IPS-NIHi7 (cell line): ENCODE measurements around the gene FAM193B.
"Not testable (repeated sequence)": the region's sequence is repeated elsewhere in the genome, so short reads cannot be mapped to it uniquely, and the experiment has no call there.

Source experiments
- DNase-seq: peaks from one replicate; pipeline ENCODE4 v3.0.0; 2012; ENCODE audit warnings: mixed read lengths; ENCODE audit errors: extremely low spot score

Gene FAM193B

DNA sequence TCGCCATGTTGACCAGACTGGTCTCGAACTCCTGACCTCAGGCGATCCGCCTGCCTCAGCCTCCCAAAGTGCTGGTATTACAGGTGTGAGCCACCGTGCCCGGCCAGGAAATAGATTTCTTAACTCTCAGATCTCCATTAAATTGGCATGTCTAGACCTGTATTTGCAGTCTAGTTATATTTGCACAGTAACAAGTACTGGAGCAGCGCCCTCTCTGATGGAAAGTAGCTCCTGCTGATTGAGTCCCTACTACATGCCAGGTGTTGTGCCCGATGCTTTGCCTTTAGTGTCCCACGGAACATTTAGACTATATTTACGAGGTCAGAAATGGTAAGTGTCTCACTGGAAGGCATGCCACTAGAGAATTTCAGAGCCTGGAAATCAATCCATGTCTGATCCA is 21.8 kb upstream of the FAM193B start:
- DNase-seq: no peak

DNA sequence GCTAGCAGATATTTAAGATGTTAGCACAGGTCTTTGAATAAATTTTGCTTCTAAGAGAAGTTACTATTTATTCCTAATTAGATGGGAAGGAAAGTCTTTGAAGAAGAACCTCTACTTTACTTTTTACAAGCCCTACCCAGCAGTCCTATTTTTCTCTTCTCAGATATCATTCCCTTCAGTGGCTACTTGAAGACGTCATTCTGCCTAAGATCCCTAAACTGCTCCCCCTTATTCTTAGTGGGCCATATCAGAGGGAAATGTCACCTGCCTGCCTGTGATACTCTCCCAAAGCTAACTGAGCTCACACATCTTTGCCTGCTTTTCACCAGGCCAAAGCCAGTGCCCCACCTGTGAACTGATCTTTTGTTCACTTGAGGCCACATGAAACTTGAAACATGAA is 21.1 kb upstream of the FAM193B start:
- no peak for DNase-seq

DNA sequence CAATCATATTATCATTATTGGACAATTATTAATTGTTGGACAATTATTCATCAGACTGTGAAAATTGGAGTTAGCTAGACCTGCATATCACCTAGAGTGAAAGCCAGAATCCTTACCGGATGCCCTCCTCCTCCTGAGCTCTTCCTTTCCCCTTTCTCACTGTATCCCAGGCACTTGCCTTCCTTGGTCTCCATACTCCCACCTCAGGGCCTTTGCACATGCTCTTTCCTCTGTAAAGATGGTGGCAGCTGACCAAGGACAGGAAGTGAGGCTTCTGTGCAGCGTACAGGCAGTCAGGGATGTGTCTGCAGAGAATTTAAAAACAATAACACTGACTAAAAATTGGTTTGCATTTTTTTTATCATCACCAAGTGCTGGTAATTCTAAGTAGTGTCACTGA is 15.5 kb upstream of the FAM193B start:
- DNase-seq: no peak

- DNase-seq: no peak
Measured at GRCh38 chr5:177568326-177568725, 14.0 kb upstream of the FAM193B start.

GRCh38 chr5:177565046-177565445 is 10.7 kb upstream of the FAM193B start:
- DNase-seq: no peak

GRCh38 chr5:177559446-177559941 is 5.1 kb upstream of the FAM193B start:
- DNase-seq: not testable (repeated sequence)

DNA sequence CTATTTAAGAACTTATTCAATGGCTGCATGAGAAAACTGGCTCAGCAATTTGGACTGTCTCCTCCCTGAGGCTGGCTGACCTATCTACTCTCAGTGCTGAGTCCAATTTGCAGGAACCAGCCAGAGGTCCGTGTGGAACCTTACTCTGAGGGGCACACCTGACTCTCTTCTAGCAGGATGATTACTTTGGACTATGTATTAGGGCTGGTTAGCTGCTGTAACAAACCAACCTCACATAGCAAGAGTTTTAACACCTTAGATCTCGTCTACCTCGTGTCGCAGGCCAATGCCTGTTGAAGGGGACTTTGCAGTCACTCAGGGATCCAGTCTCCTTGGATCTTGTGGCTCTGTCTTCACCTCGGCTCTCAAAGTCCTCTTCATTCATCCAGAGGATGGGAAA is 3.4 kb upstream of the FAM193B start:
- DNase-seq: no peak

DNA sequence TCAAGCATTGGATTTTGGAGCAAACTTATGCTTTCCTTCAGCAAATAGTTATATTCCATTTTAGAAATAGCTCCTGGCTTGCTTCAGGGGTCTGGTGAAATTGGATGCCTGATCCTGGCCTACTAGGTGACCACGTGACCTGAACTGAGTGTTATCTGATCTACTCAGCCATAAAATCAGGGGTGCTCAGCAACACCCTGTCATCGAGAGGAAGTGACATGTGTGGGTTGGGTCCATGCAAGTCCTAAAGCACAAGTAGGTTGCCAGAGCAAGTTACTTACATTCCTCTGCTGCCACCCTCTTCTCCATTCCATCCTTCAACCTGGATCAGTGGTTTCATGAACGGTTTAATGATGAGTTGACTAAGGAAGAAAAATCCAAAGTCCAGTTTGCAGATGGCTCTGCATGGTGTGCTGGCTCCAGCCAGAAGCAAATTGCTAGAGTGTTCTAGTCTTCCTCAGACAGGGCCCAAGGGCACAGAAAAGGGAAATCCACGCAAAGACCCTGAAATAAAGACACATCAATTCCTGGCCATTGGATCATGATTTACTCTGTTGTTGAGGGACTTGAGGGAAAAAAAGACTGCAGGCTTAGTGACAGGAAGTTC is 2.8 kb upstream of the FAM193B start:
- DNase-seq: no peak

- DNase-seq: no peak
Measured at GRCh38 chr5:177555665-177556064, 1.3 kb upstream of the FAM193B start.

DNA sequence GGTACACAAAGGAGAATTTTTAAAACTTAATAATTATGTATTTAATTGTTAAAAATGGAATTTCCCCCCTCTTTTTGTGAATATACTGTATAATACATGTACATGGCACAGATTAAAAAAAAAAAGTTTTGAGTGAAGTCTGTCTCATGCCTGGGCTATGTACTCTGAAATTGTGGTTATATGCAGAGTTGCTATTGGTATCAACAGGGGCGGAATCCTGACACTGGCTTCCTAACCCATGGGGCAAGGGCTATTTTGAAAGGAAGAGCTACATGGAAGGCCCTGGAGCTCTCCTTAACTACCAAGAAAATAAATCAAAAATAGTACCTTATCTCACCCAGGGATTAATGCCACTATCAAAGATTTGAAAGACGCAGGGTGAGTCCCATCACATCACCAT is 865 bp upstream of the FAM193B start:
- no peak for DNase-seq

DNA sequence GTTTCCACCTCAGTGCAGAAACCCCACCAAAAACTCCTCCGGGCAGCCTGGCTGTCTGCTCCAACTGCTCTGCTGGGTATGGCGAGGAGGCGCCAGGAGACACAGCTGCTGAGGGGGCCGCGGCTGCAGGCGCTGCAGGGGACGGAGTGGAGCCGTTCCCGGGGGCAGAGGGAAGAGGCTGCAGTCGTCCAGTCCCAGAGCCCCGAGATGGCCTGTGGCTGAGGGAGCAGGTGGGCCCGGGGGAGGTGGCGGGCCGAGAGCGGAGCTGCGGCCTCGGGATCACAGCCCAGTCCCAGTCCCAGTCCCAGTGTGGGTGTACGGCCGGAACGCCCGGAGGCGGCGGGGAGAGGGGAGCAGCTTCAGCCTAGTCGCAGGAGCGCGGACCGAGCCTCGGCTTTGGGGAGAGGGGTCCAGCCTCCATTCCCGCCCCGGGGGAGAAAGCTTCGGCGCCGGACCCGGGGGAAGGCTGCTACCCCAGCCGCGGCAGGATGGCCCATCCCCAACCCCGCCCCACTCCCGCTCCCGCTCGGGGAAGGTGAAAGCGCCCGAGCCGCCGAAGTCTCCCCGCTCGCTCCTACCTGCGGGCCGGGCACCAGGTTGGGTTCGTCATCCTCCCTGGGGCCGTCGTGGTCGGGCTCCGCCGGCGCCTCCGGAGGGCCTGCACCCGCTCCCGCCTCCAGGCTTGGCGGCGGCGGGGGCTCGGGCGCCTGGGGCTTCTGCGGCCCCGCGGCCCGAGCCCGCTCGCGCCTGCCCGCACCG is 513 bp downstream of the FAM193B start:
- DNase-seq: peak; percentile 60

DNA sequence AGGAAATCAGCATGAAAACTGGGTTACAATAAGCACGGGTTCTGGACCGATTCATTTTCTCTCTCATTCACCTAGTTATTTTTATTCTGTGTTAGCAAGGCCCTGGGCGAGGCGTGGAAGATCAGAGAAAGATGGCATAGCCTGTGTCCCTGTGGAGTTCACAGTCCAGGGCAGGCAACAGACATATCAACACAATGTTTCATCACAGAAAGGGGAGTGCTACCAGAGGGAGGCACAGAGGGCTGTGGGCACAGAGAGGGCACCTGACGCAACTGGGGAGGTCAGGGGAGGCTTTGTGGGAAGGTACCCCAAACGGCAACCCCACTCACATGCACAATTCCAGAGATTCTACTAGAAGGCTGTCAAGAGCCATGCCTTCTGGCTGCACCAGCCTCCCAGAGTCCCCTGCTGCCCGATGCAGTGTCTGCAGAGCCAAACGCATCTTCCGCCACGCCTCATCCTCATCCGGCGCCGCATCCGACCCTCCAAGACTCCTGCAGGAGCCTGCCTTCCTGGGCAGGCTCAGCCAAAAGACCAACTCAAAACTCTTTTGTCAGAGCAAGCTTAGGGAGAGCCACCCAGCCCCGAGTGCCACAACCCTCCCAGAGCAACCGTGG is 1.4 kb downstream of the FAM193B start:
- peak; percentile 18 for DNase-seq

DNA sequence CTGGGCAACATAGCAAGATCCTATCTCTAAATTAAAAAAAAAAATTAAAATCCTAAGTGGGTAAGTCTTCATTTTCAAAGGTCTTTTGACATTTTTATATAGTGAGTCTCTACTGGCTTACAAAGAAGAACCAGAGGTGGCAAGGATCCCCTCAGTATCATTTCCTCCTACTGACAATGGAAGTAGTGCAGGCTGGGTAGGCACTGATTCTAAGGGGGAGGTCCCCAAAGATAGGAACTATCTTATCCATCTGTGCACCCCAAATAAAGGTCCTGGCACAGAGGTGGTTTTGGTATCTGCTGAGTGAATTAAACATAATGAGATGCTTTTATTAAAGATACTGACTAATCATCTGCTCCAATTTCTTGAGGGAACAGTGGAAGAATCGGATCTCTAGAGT is 4.2 kb downstream of the FAM193B start:
- no peak for DNase-seq

- no peak for DNase-seq
Measured at GRCh38 chr5:177548495-177548894, 5.9 kb downstream of the FAM193B start.

DNA sequence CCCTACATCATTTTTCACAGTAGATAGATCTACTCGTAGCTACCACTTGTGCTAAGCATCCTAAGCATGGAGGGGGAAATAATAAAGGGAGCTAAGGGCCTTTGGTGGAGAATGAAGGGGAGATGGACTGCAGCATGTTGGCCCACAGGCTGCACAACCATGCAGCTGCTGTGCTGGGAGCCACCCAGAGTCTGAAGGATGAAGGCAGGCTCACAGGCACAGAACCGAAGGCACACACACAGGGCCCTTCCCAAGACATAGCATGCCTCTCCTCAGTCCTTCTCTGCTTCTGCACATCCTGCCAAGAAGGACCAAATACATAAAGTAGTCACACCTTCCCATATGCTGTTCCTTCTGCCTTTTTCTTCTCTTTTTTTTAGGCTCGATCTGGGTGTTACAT is 6.6 kb downstream of the FAM193B start:
- no peak for DNase-seq

DNA sequence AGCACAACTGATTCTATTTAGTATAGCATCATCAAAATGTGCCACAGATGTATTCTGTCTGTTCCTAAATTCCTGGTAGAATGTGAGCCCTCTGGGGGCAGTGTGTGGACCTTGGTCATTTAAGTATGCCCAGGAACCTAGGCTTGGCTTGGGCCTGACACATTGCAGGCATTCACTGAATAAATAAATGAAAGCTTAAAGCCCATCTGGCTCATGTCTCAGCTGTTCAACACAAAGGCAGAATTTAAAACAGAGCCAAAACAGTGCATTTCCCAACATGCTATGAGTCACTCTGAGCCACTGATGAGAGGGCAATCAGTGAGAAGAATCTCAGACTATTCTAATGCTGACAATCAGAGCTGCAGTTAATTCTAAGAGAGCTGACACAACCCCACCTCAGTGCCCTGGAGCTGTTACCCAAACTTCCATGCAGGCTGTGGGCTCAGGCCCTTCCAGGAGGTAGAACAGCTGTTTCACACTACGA is 8.1 kb downstream of the FAM193B start:
- peak; percentile 28 for DNase-seq

DNA sequence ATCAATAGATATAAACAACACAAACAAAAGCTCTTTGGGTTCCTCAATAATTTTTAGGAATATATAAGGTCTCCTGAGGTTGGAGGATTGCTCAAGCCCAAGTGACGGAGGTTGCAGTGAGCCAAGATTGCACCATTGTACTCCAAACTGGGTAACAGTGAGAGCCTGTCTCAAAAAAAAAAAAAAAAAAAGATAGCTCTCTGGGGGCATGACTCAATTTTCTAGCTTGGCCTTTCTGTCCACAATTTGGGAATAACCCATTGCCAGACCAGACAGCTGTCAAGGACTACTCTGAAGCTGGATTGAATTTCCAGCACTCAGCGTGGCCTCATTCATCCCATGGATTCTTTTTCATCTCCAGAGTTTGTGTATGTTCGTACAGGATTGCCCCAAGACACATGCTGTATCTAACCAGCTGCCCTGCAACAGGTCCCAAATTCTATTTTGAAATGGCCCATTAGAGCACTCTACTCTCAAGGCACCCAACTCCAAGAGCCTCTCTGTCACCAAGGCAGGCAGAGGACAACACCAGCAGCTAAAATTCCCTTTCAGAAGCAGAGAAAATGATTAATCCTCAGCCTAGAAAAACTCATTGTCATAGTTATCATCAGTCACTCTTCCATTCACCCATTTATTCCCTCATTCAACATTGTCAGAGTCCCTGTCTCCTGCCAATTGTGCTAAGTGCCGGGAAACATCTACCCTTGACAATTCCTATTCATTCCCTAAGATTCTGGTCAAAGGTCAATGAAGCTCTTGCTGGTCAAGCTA is 8.7 kb downstream of the FAM193B start:
- DNase-seq: no peak

DNA sequence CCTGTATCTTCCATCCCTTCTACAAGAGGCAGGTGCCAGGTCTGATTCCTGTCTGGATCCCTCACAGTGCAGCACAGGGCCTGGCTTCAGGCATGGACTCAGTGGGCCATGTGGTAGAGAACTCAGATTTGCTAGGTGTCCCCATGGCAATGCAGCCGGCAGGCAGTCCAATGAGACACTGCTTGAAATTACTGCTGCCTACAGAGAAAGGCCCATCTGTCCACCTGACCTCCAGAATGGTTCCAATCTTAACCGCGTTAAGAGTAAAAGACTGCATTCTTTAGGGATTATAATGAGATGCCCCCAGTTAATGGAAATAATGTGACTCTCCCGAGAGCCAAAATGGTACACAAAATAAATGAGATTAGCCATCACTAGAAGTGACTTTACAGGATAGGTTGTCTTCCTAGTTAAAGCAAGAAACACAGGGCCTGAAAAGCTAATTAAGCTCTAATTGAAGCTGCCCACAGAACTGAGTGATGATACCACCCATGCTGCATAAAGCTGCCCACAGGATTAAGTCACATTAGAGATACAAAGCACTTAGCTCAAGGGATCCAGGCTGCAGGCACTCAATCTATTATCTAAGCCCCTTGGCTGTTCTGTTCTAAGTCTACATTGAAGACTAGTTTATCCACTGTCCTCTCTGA is 11.4 kb downstream of the FAM193B start:
- DNase-seq: no peak

DNA sequence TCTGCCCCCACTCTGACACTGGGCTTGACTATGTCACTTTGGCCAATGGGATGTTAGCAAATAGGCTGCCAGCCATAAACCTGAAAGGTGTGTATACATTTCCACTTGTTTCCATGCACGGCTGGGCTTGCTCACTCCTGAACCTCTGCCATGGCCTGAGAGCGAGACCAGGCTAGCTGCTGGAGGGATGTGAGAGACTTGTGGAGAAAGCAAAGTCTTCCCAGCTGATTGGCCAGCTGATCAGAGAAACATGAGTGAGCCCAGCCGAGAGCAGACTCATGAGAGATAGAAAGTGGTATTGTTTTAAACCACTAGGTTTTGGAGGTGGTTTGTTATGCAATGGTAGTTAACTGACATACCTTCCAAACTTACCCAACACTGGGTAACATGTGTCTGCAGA is 13.9 kb downstream of the FAM193B start:
- DNase-seq: no peak

- DNase-seq: no peak
Measured at GRCh38 chr5:177539411-177539810, 15.0 kb downstream of the FAM193B start.

- no peak for DNase-seq
Measured at GRCh38 chr5:177538876-177539275, 15.5 kb downstream of the FAM193B start.
